GM06990 (cell line): ENCODE data around the gene TES.

ENCODE experiments used
- DNase-seq: peaks from one replicate; pipeline ENCODE4 v3.0.0-alpha.2; 2011; ENCODE audit not compliant: insufficient read length; ENCODE audit errors: extremely low read depth
- H3K27me3 ChIP-seq: replicated peaks from 2 replicates; pipeline ENCODE4 v1.6.0; 2011; ENCODE audit warnings: low read length; ENCODE audit not compliant: control insufficient read depth, insufficient read depth
- H3K36me3 ChIP-seq: 2 replicates; pipeline ENCODE4 v1.5.1; 2011; ENCODE audit warnings: low read length; ENCODE audit not compliant: control insufficient read depth, insufficient read depth
- H3K4me3 ChIP-seq: replicated peaks from 2 replicates; pipeline ENCODE4 v1.5.1; 2011; ENCODE audit warnings: low read depth, mild to moderate bottlenecking, control low read depth, low read length
- TF ChIP-seq, protein P1 (sequence below): IDR thresholded peaks from 2 replicates; pipeline ENCODE4 v1.5.1; 2011; ENCODE audit warnings: low read length, control low read depth, mild to moderate bottlenecking, inconsistent platforms; ENCODE audit not compliant: insufficient read depth, poor library complexity, severe bottlenecking

The TES gene, protein sequence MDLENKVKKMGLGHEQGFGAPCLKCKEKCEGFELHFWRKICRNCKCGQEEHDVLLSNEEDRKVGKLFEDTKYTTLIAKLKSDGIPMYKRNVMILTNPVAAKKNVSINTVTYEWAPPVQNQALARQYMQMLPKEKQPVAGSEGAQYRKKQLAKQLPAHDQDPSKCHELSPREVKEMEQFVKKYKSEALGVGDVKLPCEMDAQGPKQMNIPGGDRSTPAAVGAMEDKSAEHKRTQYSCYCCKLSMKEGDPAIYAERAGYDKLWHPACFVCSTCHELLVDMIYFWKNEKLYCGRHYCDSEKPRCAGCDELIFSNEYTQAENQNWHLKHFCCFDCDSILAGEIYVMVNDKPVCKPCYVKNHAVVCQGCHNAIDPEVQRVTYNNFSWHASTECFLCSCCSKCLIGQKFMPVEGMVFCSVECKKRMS

DNA sequence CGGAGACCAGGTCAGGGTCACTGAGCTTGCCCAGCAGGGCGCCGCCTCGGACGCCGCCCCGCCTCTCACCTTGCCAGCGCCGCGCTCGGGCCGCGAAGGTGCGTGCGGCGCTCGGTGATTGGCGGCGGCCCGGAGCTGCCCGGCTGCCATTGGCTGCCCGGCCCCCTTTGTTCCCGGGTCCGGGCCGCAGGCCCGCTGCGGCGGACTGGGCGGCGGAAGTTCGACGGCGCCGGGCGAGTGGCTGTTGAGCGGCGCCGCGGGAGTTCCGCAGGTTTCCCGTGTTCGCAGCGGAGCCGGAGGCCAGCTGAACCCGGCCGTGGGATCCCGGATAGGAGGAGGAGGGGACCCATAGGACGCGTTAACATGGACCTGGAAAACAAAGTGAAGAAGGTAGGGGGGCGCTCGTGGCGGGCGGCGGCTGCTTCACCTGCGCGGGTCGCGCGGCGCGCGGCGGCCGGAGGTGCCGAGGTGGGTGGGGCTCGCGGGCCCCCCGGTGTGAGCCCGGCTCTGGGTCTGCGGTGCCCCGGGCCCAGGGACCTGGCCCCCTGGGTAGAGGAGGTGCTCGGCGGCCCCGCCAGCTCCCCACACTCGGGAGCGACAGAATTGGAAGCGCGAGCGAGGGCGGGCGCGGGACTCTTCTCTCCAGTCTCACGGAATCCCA lies at the start of gene TES:
TES (plus strand) TSS at position 195 of the 661 bp plus-strand sequence; CDS start at position 364, 169 bp downstream.
- H3K36me3 ChIP-seq, result no peaks in the 10 kb centered on the region
- peak within 1 kb of the TSS; percentile 84 for H3K4me3 ChIP-seq
- no peaks in the 10 kb centered on the region for H3K27me3 ChIP-seq
- TF ChIP-seq, protein P1, sequence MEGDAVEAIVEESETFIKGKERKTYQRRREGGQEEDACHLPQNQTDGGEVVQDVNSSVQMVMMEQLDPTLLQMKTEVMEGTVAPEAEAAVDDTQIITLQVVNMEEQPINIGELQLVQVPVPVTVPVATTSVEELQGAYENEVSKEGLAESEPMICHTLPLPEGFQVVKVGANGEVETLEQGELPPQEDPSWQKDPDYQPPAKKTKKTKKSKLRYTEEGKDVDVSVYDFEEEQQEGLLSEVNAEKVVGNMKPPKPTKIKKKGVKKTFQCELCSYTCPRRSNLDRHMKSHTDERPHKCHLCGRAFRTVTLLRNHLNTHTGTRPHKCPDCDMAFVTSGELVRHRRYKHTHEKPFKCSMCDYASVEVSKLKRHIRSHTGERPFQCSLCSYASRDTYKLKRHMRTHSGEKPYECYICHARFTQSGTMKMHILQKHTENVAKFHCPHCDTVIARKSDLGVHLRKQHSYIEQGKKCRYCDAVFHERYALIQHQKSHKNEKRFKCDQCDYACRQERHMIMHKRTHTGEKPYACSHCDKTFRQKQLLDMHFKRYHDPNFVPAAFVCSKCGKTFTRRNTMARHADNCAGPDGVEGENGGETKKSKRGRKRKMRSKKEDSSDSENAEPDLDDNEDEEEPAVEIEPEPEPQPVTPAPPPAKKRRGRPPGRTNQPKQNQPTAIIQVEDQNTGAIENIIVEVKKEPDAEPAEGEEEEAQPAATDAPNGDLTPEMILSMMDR, result no peak
- peak; percentile 90 for DNase-seq

DNA sequence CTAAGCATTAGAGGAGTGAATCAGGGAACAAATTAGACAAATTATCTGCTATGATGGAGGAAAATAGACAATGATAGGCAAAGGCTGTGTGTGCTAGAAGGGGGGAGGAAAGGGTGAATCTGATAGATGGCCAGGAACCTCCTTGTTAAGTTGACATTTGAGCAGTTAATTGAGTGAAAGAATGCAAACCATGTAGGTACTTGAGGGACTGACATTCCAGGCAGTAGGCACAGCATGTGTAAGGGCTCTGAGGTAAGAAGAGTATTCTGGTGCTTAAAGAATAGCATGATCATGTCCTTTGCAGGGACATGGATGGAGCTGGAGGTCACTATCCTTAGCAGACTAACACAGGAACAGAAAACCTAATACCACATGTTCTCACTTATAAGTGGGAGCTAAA lies 48.6 kb upstream of the TES start:
- Histone ChIP-seq H3K36me3 (no peaks in the 10 kb centered on the region), H3K4me3 (no peak overlapping the region), H3K27me3 (no peaks in the 10 kb centered on the region)
- no peak for DNase-seq
- TF ChIP-seq, protein P1, result no peak

DNA sequence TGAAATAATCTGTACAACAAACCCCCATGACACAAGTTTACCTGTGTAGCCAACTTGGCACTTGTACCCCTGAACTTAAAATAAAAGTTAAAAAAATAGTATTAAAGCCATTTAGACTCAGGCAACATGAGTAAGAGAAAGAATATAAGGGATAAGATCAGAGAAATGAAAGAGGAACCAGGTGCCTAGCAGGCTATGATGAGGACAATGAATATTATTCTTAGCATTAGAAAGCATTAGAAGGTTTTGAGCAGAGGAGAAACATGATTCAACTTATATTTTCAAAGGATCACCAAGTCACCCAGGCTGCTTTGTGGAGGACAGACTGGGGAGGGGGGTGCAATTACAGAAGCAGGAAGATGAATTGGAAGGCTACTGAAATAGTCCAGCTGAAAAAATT lies 48.1 kb upstream of the TES start:
- no peak for DNase-seq
- Histone ChIP-seq H3K27me3 (no peaks in the 10 kb centered on the region), H3K4me3 (no peak overlapping the region), H3K36me3 (no peaks in the 10 kb centered on the region)
- TF ChIP-seq, protein P1, result no peak

DNA sequence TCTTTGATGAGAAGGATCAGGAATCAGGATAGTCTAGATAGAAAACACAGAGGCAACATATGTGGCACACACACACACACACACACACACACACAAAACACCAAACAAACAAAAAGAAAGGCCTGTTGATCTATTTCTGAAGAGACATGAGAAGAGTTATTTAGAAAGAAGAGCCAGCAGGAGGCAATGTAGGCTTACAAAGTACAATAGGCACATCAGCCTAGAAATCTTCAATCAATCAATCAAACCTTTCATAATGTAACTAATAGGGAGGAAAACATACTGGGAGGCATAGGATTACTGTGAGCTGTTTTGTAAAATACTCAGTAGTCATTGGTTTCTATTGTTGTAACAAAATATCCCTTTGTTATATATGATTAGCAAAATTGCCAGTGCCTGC lies 47.3 kb upstream of the TES start:
- TF ChIP-seq, protein P1, result peak; percentile 29
- no peaks in the 10 kb centered on the region for H3K36me3 ChIP-seq
- H3K27me3 ChIP-seq, result no peaks in the 10 kb centered on the region
- no peak for DNase-seq
- H3K4me3 ChIP-seq, result no peak overlapping the region

DNA sequence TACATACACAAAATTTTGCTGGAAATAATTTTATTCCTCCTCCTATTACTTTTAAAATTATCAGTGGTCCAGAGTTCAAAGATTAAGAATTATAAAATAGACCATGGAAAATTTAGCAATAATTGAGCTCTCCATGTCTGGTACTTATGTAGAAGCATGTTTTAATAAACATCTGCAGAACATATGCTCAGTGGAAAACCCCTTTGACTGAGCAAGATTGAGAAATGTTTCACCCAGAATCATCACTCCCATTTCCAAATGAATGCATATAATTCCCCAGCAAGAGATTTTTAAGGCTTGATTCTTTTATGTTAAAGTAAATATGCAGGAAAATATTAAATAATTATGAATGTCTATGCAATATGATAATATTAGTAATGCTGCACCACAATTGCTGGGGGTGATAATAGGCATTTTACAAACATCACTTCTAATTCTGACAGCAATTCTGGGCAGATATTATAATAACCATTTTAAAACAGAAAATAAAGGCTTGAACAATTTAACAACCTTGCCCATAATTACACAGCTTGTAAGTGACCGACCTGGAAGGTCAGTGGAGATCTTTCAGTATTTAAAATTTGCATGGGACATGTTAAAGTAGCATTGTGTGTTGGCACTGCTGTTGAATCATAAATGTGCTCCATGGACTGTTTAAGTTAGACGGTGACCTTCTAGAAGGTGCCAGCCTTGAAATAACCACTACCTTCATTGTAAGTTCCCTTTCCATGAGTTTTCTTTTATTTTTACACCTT lies 45.6 kb upstream of the TES start:
- no peak overlapping the region for H3K4me3 ChIP-seq
- H3K36me3 ChIP-seq, result no peaks in the 10 kb centered on the region

More for the DNA sequence above, 45.6 kb upstream of the TES start:
- H3K27me3 ChIP-seq, result no peaks in the 10 kb centered on the region
- TF ChIP-seq, protein P1, result no peak
- DNase-seq, result no peak
